ENCODE data around the gene ZDHHC21. TPM values are rescaled to one million over a fixed set of nuclear protein-coding genes. Genes with fewer than 3 reads are reported as not detected.

The ZDHHC21 gene, protein sequence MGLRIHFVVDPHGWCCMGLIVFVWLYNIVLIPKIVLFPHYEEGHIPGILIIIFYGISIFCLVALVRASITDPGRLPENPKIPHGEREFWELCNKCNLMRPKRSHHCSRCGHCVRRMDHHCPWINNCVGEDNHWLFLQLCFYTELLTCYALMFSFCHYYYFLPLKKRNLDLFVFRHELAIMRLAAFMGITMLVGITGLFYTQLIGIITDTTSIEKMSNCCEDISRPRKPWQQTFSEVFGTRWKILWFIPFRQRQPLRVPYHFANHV
- 1 to 10 TPM; 7.3 to 8.9 TPM for total RNA-seq
- long read RNA-seq, full-length matches to known transcripts, result 1 of 8 reads
- long read RNA-seq, partial matches to known transcripts, result 0 of 8 reads
- long read RNA-seq, other reads (novel, unspliced or antisense), result 7 of 8 reads

DNA sequence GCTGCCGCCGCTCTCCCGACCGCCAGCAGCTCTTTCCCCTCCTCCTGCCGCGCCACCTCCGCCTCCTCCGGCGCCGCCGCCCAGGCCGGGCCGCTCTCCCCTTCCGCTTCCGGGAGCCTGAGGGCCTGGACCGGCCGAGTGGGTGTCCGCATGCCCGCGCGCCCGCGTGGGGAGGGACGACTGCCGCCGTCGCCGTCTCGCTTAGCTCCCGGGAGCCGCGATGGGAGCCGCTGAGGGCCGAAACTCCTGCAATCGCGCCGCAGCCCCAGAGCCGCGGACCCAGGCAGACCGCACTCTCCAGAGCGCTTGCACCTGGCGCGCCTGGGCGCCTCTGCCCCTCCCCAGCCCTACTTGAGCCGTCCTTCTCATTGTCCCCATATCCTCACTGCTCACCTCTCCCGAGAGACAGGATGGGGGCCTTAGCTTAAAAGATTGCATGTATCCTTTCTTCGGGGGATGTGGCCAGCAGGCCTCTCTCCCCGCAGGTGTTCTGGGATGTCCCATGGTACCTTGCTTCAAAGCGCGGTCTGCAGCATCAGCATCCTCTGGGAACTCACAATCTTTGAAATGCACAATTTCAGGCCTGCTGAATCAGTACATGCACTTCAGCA lies at the start of gene ZDHHC21:
Gene ZDHHC21 (minus strand): TSS at position 182 of the 611 bp plus-strand sequence. CDS start 19,092 bp downstream, outside the sequence.
- ATAC-seq (peak; percentile 99), DNase-seq (peak; percentile 81)
- intact Hi-C loops (cut with DNase I), result no loop called here

DNA sequence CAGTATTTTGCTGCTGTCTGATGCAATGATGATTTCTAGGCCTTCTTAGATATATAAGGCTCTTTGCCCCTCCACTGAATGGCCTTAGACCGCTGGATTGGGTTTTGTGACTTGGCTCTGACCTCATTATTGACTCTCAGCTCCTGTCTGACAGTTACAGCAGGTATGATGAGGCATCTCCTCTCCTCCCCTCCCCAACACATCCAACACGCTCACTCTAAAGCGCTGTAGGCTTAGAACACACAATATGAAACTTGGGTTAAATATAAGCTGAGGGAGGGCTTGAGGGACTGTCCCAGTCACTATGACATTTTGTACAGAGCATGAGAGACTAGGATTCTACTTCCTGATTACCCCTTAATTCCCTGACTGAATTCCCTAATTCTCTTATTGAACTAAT lies 48.1 kb upstream of the ZDHHC21 start:
- ATAC-seq, result no peak
- intact Hi-C loops (cut with DNase I), result no loop called here
- no peak for DNase-seq

DNA sequence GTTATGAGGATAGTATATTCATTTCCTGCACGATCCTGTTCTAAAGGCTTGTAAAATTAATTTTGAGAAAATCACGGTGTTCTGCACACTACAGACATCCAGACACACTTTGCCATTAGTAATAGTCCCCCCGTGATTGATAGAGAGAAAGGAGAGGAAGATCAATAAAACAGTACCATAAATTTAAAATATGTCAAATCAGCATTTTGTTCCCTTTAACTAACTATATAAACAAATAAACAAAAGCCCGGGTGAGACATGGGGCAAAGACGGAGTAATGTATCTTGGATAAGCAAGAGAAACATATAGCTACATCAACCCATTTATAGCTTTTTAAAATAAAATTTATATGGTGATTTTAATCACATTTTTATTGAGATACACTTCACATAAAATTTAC lies 39.9 kb upstream of the ZDHHC21 start:
- DNase-seq (no peak), ATAC-seq (no peak)
- intact Hi-C loops (cut with DNase I), result no loop called here

DNA sequence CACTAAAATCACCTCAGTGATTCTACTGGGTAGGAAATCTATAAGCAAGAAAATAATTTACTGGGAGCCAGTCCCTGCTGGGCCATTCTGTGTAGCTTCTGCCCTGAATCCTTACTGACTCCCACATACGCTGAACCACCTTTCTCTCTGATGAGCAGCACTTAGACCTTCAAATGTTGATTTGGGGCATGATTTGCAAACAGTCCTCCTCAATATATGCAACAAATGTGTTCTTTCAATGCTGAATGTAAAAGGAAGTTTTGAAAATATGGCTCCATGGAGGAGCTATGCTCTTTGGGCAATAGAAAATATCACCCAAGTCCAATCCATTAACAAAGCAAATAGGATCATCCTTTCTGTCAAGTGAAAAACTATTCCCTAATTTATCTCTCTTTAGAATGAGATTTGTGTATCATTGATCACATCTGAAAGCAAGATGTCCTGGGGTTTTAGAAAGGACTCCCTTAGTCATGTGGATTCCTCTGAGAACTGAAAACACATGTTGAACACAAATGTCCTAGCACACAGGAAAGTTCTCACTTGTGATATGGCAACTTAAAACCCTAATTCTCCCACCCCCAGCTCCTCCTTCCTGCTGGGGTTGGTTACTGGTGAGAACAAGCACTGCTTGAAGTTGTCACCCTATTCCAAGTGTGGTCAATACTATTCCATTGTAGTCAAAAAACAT lies 38.2 kb upstream of the ZDHHC21 start:
- intact Hi-C loops (cut with DNase I), result no loop called here
- ATAC-seq (no peak), DNase-seq (no peak)

DNA sequence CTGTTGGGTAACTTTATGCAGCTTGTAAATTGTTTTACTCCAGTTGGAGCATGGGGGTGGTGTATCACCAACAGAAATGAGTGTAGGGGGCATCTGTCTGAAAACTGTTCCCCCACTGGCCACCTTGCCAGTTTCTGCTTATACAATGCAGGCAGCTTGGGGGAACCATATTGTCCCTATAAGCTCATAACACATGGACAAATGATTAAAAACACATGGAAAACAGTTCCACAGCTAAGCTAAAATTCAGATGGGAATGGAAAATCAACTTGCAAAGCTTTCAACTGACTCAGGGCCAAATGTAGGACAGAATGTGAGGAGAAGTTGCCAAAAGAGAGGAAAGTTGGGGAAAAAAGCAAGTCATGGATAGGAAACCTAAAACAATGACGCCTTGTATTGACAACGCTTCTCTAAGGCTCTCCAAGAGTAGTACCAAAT lies 37.2 kb upstream of the ZDHHC21 start:
- intact Hi-C loops (cut with DNase I), result no loop called here
- ATAC-seq (no peak), DNase-seq (no peak)

DNA sequence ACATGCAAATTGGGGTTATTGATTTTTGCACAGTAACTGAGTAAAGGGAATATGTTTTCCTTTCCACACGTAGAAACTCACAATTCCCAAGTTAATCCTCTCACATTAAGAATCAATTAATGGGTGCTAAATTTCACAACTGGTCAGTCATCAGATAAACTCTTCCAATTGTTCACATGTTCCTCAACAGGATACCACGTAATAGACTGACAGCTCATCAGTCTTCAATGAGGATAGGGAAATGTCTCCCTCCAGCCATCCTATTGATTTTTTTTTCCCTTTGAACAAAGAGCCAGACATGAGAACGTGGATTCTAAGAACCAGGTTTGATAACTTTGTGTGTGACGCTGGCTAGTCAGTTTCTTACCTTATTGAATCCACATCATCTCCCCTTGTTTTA lies 30.1 kb upstream of the ZDHHC21 start:
- intact Hi-C loops (cut with DNase I), result no loop called here
- DNase-seq, result no peak
- ATAC-seq, result no peak

DNA sequence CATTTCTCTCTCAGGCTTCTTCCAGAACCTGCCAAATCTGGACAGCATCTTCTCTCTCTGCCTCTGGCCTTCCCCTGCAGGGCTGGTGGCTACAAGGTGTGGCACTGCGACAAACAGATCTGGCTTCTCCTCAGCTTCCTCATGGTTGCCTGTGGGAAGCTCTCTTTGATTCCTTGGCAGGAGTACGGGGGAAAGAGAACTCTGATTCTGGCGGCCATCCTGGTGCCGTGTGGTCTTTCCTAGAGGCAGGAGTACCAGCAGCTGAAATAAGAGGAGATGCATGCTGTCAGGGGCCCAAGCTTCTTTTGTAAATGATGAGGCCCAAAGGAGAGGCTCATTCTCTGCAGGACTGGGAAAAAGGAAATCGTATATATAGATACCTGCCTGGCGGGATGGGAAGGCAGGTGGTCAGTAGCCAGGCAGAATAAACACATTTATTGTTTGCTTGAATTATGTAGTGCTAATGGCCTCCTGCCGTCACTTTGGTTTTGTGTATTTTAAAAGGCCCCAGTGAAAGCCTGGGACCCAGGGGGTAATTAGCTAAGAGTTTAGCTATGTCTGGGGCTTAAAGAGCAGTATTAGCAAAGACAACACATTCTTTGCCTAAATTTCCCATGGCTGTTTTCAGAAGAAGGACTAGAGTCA lies 29.3 kb upstream of the ZDHHC21 start, which contains the start of gene CER1:
Gene CER1 (minus strand): TSS at position 343 of the 645 bp plus-strand sequence. CDS start 61 bp downstream, at position 282.
- ATAC-seq (no peak), DNase-seq (no peak)
- intact Hi-C loops (cut with DNase I), result no loop called here

DNA sequence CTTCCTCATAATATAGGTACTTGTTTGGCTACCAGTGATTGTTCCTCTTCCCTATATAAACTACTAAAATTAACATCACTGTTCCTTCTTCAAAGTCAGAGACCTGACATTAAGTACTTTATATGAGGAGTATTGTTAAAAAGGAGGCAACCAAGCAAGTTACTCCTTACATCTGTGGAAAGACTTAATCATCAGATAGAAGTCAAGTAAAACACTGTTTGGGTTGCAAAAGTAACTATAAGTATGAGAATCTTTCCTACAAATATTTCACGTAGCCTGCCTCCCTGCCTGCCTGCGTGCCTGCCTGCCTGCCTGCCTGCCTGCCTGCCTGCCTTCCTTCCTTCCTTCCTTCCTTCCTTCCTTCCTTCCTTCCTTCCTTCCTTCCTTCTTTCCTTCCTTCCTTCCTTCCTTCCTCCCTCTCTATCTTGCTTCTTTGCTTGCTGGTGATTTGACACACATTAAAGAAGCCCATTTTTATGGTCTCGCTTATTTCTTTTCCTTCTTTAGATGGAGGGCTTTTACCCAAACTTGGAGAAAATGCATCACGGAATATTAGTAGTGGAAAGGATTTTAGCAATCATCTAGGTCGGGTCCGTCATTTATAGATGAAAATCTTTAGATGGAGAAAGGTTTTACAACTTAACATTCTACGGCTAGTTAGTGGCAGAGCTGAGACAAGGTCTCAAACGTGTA lies 26.1 kb upstream of the ZDHHC21 start:
- no peak for ATAC-seq
- intact Hi-C loops (cut with DNase I), result no loop called here

DNA sequence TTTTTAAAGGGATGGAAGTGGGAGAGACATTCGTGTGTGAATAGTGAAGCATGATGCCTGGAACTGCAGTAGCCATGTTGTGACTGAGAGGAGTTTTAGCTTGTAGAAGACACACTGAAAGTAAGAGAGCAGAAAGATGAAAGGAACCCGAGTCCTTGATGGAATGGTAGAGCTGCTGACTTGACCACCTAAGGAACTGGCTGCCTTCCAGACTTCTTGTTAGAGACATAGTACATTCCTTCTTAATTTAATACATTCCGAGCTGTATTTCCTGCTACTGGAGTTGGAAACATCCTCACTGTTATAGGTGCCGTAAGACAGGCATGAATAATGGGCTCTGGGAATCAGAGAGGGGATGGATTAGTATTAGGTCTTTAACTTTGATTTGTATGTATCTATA lies 21.9 kb upstream of the ZDHHC21 start:
- ATAC-seq (no peak), DNase-seq (no peak)
- intact Hi-C loops (cut with DNase I), result no loop called here

More for the DNA sequence above, 26.1 kb upstream of the ZDHHC21 start:
- DNase-seq, result no peak

DNA sequence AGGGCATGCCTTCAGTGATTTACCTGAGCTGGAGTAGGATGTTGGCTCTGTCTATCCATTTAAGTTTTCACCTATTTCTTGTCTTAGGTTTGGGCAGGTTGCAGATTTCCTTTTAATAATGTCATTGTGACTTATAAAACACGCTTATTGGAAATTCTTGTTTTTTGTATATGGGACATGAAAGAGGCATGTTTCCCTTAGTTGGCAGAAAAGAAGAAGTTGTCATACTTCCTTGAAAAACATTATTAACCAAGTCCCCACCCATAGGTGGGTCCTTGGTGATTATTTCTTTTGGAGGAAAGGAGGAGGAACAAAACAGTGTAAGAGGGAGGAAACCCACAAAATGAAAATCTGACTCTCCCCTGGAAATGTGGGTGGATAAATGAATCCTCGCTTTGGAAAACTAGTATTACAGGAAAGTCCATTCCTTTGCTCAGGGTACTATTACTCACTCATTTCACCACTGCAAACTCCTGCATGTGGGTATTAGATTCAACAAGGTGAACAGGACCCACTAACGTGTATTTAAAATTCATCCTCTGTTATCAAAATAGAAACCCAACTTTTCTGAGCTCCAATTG lies 20.0 kb upstream of the ZDHHC21 start:
- DNase-seq (no peak), ATAC-seq (no peak)
- intact Hi-C loops (cut with DNase I), result no loop called here

DNA sequence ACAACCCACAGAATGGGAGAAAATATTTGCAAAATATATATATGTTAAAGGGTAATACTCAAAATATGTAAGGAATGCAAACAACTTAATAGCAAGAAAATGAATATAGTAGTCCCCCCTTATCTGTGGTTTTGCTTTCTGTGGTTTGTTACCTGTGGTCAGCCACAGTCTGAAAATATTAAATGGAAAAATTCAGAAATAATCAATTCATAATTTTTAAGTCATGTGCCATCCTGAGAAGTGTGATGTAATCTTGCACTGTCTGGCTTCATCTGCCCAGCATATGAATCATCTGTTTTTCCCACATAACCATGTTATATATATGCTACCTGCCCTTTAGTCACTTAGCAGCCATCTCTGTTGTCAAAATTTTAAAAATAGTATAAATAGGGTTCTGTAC lies 17.6 kb upstream of the ZDHHC21 start:
- no peak for ATAC-seq
- no peak for DNase-seq
- intact Hi-C loops (cut with DNase I), result no loop called here

DNA sequence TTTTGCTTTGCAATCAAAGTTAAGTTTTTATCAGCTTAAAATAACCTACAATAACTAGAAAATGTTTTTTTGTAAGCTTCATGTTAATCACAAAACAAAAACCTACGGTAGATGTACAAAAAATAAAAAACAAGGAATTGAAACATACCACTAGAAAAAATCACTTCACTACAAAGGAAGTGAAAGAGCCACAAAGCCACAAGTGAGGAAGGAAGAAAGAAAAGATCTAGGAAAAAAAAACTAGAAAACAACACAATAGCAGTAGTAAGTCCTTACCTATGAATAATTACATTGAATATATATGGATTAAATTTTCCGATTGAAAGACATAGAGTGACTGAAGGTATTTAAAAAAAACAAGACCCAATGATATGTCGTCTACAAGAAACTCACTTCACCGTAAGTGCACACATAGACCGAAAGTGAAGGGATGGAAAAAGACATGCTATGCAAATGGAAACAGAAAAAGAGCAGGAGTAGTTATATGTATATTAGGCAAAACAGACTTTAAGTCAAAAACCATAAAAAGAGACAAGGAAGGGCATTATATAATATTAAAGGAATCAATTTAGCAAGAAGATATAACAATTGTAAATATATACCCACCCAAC lies 13.4 kb upstream of the ZDHHC21 start:
- intact Hi-C loops (cut with DNase I), result no loop called here
- ATAC-seq (no peak), DNase-seq (no peak)

DNA sequence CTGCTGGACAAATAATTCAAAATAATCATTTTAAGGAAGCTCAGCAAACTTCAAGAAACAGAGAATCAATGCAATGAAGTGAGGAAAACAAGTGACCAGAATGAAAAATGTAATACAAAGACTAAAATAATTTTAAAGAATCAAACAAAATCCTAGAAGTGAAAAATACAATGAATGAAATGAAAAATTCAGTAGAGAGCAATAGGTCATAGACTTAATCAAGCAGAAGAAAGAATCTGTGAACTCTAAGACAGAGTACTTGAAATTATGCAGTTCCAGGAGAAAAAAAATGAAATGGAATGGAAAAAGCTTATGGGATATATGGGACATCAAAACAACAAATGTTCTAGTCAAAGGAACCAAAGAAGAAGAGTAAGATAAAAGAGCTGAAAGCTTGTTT lies 11.8 kb upstream of the ZDHHC21 start:
- DNase-seq, result no peak
- ATAC-seq, result no peak
- intact Hi-C loops (cut with DNase I), result no loop called here

DNA sequence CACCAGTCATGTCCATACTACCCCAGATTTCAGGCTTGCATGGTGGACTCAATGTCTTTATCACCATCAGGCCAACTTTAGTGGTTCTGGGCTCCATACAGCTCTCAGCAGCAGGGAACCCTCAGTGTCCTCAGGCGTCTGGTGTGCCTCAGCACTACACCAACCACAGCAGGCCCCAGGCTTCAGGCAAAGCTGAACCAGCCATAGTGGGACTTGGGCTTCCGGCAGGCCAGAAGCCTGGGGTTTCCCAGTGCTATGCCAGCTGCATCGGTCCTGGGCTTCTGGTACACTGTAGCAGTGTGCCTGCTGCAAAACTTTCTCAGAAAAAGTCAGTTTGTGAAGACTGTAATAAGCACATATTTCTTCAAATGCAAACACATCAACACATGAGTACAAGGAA lies 11.0 kb upstream of the ZDHHC21 start:
- ATAC-seq, result no peak
- intact Hi-C loops (cut with DNase I), result no loop called here

DNA sequence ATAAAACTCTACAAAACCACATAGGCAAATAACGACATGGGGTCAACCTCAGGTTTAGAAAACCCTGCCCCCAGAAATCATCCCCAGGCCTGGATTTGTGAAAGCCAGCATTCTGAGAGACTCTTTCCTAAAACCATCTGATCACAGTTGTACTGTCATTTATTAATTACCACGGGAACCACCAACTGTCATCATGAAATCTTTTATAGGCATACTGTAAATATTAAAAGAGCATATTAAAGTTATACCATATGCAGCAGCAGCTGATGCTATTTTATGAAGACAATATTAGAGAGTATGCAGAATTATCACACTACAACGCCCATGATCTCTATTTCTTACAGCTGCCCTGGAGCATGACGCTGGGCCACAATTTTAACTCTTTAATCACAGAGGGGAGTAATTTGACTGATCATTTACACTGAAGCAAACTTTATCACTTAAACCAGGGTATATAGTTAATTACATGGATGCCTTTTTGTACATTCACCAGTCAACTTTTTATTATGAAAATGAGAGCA lies 9.0 kb upstream of the ZDHHC21 start:
- ATAC-seq, result no peak
- no peak for DNase-seq
- intact Hi-C loops (cut with DNase I), result no loop called here

More for the DNA sequence above, 11.0 kb upstream of the ZDHHC21 start:
- DNase-seq, result no peak

DNA sequence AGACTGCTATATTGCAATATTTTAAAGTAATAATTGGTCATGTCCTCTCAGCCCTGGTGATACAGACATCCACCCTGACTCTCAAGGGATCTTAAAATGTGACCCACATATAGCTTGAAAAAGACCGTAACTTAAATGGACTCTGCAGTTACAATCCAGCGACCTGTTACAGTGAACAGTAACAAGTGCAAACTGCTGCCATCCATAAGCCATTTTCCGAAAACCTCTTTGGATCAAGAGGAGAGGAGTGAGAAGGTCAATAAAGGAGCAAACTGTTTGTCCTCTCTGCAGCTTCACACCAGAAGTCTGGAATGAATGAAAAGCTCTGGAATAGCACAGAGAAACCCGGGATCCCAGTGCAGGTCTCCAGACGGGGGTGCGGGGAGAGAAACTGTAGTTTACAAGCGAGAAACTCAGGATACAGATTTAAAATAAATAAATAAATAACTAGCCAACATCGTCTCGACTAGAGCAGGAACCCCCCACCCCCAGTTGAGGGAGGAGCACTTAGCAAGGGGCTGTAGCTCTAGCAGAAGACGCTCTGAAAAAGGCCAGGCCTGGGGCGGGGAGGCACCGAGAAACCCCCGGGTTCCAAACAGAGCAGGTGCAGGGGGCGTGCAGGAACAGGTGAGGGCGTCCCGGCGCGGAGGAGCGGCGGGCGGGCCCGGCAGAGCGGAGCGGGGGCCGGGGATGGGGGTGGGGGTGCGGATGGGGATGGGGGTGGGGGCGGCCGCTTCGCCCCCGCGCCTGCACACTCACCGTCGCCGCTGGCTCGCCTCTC lies 572 bp downstream of the ZDHHC21 start:
- DNase-seq, result peak; percentile 21
- intact Hi-C loops (cut with DNase I), result no loop called here
- ATAC-seq, result peak; percentile 60 to 67

DNA sequence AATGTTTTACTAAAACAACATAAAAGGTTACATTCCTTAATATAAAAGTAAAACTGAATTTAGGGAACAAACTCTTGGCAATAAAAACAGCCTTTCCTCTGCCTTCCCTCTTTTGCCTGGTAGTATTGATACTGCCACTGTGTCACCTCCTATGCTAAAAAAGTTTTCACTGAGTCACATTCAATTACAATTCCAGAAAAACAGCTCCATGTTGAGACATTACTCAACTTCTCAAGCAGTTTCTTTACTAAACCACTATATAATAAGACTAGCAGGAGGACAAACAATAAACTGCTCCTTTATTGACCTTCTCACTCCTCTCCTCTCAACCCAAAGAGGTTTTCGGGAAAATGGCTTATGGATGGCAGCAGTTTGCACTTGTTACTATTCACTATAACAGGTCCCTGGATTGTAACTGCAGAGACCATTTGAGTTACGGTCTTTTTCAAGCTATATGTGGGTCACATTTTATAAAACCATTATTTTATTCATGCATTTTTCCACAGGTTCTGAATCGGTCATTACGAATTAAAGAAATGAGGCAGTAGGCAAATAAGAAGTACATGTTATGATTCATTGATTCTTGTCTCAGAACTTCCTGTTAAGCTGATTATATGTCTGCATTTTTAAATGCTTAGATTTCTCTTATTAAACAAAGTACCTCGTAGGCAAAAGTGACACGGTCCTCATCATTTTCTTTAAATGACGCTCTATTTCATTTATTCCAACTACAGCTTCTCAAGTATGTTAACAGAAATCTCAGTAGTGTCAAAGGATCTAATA lies 2.1 kb downstream of the ZDHHC21 start:
- no peak for ATAC-seq
- intact Hi-C loops (cut with DNase I), result no loop called here

More for the DNA sequence above, 2.1 kb downstream of the ZDHHC21 start:
- DNase-seq, result no peak
